ENCODE data around the gene MBD5.

MBD5 gene

DNA sequence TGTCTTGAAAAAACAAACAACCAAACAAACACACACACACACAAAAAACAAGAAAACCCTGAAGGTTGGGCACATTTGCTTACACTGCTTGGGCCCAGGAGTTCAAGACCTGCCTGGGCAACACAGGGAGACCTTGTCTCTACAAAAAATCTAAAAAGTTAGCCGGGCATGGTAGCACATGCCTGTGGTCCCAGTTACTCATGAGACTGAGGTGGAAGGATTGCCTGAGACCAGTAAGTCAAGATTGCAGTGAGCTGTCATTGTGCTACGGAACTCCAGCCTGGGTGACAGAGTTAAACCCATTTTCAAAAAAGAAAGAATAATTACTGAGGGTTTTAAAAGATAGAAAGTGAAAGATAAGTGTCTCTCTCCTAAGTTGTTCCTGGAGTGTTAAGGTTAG, 103.4 kb downstream of the MBD5 start:
- no peak for DNase-seq (ENCODE audit: low spot score)

DNA sequence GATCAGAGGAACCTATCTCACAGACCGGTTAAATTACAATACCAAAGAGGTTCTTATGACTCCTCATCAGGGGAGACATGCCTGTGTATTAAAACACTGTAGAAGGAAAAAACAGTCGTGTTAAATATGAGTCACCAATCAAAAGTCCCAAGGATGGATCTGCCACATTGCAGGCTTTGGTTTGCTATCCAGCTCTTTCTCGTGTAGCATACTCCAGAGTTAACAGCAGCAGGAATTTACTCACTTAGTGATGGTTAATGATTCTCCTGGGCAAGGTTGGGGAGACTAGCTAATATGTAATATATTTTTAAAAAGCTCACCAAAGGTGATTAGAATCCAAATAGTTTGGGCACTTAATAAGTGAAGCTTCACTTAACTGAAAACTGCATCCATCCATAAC, 109.7 kb downstream of the MBD5 start:
- DNase-seq (ENCODE audit: low spot score), result peak; percentile 10

DNA sequence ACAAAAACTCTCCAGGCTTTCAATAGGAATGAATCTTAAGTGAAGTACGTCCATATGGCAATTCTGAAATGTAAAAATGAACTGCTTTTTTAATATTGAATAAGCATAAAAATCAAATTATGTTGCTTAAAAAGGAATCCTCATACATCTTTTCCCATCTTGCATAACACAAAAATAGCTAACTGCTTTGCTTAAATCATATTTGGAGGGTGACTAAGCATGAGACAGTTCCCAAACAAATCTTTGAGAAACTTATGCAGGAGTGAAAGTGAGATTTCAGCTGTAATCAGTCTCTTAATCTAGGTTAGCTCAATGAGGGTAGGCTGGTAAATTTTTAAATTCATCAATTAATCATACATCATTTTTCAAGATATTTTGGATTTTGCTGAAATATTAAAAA, 111.5 kb downstream of the MBD5 start:
- no peak for DNase-seq (ENCODE audit: low spot score)

DNA sequence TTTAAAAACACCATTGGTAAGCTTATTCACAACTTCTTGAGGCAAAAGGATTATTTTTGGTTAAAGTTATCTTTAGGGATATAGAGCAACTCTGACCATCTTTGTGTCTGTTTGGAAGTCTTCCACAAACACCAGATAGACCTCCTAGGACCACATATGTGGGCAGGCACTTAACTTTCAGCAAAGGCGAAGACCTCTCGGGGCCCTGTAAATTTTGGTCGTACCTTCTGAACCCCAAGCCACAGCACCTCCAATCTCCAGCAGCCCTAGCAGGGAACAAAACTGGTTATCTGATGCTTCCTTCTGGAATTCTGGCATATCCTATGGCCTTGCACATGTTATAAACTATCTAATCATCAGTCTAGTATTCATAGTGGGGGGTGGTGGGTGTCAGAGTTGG, 114.8 kb downstream of the MBD5 start:
- no peak for DNase-seq (ENCODE audit: low spot score)

DNA sequence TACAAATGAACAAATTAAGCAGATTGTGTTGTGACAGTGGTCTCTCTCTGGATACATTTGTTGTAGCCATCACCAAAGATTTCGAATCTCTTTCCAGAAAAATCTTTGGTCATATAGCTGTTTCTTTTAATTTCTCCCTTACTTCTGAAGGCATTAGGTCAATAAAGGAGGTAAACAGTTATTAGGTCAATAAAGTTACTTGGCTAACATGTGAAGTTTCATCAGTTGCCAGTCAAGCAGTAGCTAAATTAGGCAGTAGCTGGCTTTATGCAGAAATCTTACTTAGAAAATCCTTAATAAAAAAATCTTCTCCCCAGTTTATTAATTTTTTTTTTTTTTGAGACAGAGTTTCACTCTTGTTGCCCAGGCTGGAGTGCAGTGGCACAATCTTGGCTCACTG, 115.5 kb downstream of the MBD5 start:
- no peak for DNase-seq (ENCODE audit: low spot score)

DNA sequence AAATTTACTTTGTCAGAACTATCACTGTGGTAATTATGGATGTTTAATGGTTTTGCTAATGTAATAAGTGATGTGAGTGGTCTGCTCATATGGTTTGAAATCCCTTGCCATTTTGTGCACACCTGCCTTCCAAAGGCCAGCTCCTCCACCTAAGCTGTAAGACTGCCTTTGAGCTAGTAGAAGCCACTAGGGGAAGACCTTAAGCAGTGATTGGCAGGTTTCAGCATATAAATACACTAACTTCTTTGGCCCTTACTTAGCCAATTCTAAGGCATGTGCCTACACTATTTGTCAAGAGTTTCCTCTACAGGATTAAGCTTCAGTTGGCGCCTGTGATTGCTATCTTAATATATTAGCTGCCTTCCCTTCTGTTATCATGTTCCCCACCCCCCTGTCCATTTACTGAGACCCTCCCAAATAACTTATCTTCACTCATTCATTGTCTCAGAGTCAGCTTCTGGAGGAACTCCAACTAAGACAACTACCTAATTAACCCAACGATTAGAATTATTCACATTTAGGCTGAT, 141.1 kb downstream of the MBD5 start:
- DNase-seq (ENCODE audit: low spot score), result no peak

DNA sequence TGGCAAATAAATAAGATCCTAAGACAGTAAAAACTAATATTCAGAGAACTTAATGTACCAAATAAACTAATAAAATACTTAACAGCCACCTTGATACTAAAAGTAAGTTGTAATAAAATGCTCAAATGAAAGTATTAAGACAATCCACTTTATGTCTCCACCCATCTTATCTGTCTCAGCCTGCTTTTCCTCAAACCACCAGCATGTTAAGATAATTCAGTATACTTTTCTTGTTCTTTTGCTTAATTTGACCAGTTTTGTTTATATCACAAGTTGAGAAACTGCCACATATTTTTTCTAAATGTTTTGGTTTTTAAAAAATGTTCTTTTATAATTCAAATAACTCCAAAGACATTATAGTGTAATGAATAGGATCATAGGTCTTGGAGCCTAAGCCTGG, 142.0 kb downstream of the MBD5 start:
- DNase-seq (ENCODE audit: low spot score), result no peak

DNA sequence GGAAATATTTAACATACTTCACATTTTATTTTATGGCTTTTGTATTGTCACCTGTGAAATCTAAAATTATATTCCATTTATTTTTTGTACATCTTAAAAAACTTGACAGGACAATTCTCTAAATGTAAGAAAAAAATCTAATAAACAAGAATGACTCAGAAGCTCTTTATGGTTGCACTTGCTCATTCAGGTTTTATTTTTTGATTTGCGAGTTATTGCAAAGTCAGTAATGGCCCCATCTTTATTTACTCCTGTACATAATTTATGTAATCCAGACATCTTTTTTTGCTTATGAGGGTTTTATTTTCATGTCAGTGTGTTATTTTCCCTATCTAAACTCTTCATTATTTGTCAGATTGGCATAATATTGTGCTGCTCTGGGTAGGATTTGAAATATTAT, 145.1 kb downstream of the MBD5 start:
- no peak for DNase-seq (ENCODE audit: low spot score)

DNA sequence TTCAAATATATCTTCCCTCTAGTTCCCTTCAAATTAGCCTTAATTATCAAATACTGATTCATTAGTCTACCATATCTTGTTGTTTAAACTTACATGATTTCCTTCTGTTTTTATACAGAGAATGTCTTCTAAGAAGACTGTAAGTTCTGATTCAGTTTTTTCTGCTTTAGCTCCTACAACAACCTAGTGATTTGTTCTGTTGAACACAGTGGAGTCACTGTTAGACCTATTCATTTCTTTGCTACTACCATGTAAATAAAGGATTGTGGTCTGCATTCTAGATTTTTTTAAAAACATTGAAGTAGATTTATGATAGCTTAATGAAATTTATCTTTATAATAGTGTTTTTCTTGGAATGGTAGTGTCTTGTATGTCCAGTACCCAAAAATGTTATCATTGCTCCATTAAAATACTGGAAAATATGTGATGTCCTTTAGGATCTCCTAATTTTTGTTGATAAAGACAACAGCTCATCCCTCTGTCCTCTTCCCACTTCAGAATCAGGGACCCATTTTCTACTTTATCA, 146.4 kb downstream of the MBD5 start:
- DNase-seq (ENCODE audit: low spot score), result no peak

DNA sequence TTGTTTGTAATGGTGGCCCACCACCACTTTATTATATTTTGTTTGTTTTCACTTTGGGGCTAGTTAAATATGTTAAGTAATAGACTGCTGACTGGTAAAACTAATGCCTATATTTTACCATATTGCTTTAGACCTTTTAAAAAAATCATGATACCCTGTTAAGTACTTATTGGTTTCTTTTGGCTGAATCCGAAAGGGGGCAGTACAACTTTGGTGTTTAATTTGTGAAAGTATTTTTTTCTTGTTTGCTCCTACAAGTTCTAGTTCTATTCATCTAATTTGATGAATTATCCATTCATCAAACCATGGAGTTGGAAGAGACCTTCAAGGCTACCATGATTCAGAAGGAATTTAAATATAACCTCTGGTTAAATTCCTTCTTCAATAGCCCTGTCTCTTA, 147.0 kb downstream of the MBD5 start:
- DNase-seq (ENCODE audit: low spot score), result no peak

DNA sequence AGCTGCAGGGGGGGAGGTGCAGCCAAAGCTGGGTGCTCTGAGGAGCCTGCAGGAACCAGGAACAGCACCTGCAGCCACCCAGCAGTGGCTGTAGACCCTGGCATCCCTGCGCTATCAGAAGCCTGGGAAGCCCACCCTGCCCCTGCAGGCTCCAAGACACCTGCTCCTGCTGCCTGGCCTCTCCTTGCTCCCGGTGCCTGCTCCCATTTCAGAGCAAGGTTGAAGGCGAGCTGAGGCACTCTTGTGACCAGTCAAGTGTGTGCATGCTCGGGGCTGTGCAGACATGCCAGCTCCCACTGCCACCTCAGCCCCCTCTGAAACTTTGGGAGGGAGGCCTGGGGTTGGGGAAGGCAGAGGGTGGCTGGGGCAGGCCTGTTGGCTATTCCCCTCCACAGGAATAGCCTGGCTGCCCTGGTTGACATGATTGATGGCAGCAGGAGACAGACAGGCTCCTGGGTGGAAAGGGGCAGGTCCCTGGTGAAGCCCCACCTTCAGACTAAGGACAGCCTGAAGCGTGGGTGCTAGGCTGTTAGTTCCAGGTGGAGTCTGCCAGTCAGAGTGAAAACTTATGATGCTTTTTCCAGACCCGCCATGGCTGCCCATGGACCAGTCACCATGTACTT, 151.4 kb downstream of the MBD5 start:
- DNase-seq (ENCODE audit: low spot score), result no peak

DNA sequence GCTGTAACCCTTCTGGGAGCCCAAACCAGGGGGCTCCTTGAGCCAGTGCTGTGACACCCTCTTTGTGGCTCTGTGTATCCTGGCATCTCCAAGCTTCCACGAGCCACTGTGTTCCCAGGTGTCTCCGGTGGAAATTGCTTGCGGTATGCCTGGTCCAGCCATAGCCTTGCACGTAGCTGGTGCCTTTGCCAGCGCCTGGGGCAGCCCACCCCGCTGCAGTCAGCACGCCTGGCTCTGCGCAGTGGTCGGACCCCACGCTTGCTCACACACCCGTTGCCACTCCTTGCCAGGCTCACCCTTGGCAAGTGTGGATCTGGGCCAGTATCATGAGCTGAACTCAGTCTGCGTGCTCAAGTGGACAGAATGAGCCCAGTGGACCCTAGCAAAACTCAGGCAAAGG, 152.3 kb downstream of the MBD5 start:
- no peak for DNase-seq (ENCODE audit: low spot score)

DNA sequence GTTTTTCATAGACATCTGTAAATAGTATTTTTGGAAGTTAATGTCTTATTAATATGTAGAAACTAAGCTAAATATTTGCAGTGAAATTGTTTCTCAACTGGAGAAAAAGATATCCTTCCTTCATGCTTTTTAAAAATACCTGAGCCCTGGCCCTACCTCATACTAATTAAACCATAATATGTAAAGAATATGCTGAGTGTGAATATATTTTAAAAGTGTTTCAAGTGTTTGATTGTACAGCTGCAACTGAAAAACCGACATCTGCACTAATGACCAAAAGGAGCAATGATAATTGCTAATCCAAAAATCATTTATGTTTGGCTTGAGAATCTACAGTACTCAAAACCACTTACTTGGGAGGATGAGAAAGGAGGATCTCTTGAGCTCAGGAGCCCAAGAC, 156.7 kb downstream of the MBD5 start:
- DNase-seq (ENCODE audit: low spot score), result no peak

DNA sequence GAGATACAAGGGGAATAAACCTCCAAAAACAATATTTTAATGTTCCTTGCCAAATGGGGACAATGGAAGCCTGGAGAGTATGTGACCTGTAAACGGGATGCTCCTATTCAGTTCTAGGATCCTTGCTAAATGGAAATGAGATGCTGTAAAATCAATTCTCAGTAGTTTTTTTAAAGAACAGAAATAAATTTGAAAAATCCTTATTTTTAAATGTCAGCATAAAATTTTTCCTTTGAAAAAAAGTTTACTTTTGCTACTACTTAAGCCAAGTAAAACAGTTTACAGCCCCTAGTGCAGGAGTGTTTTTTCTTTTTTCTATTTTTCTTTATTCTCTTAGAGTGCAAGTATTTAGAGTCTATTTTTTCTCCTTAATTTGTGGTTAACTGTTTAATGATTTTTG, 158.8 kb downstream of the MBD5 start:
- no peak for DNase-seq (ENCODE audit: low spot score)

DNA sequence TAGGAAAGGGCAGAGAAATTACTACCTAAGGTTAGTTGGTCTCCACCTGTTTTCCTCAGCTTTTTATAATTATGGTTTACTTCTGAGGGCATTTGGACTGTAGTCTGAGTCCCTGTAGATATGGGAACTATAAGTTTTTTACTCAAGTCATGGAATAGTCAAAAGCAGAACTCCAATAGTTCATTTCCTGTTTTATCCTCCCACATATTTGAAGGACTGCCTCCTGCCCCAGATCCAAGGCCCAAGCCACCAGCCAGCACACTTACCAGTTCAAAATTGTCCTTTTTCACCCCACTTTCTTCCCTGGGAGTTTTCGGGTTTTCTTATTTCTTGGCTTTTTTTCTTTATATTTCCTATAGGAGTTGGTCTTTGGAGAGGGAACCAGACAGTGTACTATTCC, 164.1 kb downstream of the MBD5 start:
- DNase-seq (ENCODE audit: low spot score), result no peak

DNA sequence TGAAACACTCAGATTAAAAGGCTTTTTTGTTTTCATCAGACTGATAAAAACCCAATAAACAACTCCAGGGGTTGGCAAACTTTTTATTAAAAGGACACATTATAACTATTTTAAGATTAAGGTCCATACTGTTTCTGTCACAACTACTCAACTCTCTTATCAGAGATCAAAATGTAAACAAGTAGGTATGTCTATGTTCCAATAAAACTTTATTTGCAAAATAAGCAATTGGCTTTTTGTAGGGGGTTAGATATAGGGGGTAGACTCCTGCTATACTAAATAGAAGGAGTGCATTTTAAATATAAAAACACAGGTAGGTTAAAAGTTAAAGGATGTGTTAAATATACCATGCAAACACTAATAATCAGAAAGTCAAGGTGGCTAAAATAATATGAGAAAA, 174.0 kb downstream of the MBD5 start:
- DNase-seq (ENCODE audit: low spot score), result no peak

DNA sequence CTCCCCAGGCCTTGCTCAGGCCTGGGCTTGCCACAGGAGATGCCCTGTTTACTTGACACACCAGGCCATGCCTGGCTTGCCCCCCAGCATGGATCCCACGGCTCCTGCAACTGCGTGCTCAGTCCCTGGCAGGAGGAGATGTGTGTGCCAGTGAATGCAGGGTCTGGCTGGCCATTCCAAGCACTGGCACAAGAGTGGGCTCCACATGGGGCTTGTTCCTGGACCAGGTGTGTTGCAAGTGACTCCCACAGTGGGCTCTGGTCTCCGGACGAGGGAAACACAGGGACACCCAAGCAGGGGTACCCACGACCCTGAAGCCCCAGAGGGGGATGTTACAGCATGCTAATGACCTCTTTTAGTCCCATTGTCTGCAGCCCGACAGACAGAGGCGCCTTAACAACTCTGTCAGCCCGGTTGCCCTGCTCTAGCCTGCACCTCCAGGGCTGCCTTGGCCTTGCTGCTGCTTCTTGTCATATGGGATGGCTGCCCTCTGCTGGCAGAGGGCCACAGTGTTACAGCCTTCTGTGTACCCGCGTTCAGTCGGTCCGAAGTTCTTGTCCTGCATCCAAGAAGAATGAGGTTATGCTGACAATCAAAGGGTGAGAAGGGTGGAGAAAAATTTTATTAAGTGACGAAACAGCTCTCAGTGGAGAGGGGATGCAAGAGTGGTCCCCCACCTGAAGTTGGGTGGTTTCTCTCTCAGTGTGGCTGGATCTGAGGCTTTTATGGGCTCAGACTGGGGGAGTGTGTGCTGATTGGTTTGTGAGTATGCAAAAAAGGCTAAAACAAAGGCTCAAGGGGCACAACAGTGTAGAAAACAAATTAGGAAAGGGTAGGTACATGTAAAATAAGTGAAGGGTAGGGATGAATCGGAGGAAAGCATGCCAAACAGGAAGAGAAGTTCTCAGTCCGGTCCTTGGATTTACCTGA, 180.4 kb downstream of the MBD5 start:
- DNase-seq (ENCODE audit: low spot score), result peak; percentile 15

DNA sequence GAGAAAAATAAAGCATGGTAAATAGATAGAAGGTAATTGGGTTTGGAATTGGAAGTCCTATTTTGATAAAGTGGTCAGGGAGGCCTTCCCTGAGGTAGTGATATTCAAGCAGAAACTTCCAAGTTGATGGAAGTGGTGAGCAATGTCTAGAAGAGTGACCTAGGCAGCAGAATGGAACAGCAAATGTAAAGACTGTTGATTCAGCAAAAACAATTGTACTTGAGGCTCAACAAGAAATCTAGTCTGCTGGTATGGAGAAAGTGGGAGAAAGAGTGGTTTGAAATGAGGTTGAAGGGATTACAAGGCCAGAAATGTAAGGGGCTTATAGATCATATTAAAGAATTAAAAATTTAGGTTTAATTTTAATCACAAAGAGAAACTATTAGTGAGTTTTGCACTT, 181.3 kb downstream of the MBD5 start:
- no peak for DNase-seq (ENCODE audit: low spot score)

DNA sequence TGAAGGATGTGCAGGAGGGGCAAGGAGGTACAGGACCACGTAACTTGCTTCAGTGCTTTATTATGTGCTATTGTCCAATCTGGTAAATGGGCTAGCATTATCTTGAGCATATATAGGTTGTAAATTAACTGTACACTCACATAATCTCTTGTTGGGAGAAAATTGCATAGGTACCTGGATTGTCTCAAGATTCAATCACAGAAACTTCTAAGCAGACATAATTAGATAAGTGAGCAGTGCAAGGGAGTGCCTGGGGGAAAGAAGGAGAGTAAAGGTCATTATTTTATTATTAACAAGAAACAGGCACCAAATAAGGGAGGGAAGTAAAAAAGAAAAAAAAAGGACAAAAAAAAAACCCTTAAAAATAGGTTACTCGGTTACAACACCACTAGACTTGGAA, 186.2 kb downstream of the MBD5 start:
- DNase-seq (ENCODE audit: low spot score), result no peak

DNA sequence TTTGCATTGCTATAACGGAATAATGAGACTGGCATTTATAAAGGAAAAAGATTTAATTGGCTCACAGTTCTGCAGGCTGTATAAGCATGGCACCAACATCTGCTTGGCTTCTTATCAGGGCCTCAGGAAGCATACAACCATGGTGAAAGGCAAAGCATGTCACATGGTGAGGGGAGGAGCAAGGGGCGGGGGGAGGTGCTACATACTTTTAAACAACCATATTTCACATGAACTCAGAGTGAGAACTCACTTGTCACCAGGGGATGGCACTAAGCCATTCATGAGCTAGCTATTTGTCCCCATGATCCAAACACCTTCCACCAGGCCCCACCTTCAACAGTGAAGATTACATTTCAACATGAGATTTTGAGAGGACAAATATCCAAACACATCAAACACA, 188.7 kb downstream of the MBD5 start:
- DNase-seq (ENCODE audit: low spot score), result no peak

DNA sequence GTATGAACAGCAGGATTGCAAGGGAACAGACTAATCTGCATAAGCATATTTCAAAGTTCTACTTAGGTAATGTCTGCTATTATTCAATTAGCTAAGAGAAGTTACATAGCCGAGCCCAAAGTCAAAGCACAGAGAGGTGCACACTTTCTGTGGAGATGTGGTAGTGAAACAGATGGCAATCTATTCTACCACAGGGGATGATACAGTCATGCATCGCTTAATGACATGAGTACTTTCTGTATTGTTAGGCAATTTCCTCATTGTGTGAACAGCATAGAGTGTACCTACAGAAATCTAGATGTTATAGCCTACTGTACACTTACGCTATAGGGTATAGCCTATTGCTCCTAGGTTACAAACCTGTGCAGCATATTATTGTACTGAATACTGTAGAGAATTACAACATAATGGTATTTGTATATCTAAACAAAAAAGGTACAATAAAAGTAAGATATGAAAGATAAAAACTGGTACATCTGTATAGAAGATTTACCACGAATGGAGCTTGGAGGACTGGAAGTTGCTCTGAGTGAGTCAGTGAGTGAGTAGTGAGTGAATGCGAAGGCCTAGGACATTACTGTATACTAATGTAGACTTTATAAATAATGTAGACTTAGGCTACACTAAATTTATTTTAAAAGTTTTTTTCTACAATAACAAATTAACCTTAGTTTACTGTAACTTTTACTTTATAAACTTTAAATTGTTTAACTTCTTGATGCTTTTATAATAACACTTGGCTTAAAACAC, 197.6 kb downstream of the MBD5 start:
- DNase-seq (ENCODE audit: low spot score), result no peak

DNA sequence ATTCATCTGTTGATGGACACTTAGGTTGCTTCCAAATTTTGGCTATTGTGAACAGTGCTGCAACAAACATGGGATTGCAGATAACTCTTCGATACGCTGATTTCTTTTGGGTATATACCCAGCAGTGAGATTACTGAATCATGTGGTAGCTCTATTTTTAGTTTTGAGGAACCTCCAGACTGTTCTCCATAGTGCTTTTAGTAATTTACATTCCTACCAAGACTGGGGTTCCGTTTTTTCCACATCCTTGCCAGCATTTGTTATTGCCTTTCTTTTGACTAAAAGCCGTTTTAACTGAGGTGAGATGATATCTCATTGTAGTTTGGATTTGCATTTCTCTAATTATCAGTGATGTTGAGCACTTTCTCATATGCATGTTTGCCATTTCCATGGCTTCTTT, 200.3 kb downstream of the MBD5 start:
- DNase-seq (ENCODE audit: low spot score), result no peak

DNA sequence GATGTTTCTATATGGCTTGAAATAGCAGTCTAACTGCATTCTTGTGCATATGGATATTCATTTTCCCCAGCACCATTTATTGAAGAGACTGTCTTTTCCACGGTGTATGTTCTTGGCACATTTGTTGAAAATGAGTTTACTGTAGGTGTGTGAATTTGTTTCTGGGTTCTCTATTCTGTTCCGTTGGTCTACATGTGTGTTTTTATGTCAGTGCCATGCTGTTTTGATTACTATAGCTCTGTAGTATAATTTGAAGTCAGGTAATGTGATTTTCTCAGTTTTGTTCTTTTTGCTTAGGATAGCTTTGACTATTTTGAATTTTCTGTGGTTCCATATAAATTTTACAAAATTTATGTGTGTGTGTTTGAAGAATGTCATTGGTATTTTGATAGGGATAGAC, 201.0 kb downstream of the MBD5 start:
- no peak for DNase-seq (ENCODE audit: low spot score)

Measured in HuH-7.5 (cell line).